ENCODE data around the gene HOXC6.
"Not testable (repeated sequence)": the region's sequence is repeated elsewhere in the genome, so short reads cannot be mapped to it uniquely, and the experiment has no call there.

Gene HOXC6

GRCh38 chr12:54038284-54038870 lies 10.1 kb downstream of the HOXC6 start:
- Histone ChIP-seq H3K9ac (ENCODE audit: low read depth in 1 of 2, low read length in 2 of 2) (no peak overlapping the region), H3K36me3 (ENCODE audit: control insufficient read depth in 2 of 2, insufficient read depth in 2 of 2, low read length in 2 of 2) (no peaks in the 10 kb centered on the region), H3K27me3 (ENCODE audit: control insufficient read depth in 2 of 2, insufficient read depth in 2 of 2, low read length in 2 of 2) (peaks cover 83 to 85% of the 10 kb centered on the region in 2 donors), H3K27ac (ENCODE audit: low read depth in 2 of 2, low read length in 2 of 2) (no peak overlapping the region), H3K4me1 (ENCODE audit: control insufficient read depth in 2 of 2, insufficient read depth in 2 of 2, low read length in 2 of 2) (no peaks in the 10 kb centered on the region), H3K4me3 (ENCODE audit: low read length in 2 of 2) (no peak overlapping the region), H3K9me3 (ENCODE audit: control insufficient read depth in 2 of 2, low read length in 2 of 2) (no peaks in the 10 kb centered on the region)

- H3K9ac ChIP-seq (ENCODE audit: low read depth in 1 of 2, low read length in 2 of 2) = no peak overlapping the region
These were observed 10.7 kb downstream of the HOXC6 start for GRCh38 chr12:54038871-54039414.

GRCh38 chr12:54039417-54040147 lies 11.3 kb downstream of the HOXC6 start:
- Histone ChIP-seq H3K9me3 (ENCODE audit: control insufficient read depth in 2 of 2, low read length in 2 of 2) (no peaks in the 10 kb centered on the region), H3K4me3 (ENCODE audit: low read length in 2 of 2) (no peak overlapping the region), H3K27me3 (ENCODE audit: control insufficient read depth in 2 of 2, insufficient read depth in 2 of 2, low read length in 2 of 2) (peaks cover 84 to 86% of the 10 kb centered on the region in 2 donors), H3K27ac (ENCODE audit: low read depth in 2 of 2, low read length in 2 of 2) (no peak overlapping the region), H3K9ac (ENCODE audit: low read depth in 1 of 2, low read length in 2 of 2) (no peak overlapping the region), H3K4me1 (ENCODE audit: control insufficient read depth in 2 of 2, insufficient read depth in 2 of 2, low read length in 2 of 2) (no peaks in the 10 kb centered on the region), H3K36me3 (ENCODE audit: control insufficient read depth in 2 of 2, insufficient read depth in 2 of 2, low read length in 2 of 2) (no peaks in the 10 kb centered on the region)

More at GRCh38 chr12:54038871-54039414, 10.7 kb downstream of the HOXC6 start:
- H3K4me3 ChIP-seq (ENCODE audit: low read length in 2 of 2) = no peak overlapping the region
- H3K27ac ChIP-seq (ENCODE audit: low read depth in 2 of 2, low read length in 2 of 2) = no peak overlapping the region
- H3K4me1 ChIP-seq (ENCODE audit: control insufficient read depth in 2 of 2, insufficient read depth in 2 of 2, low read length in 2 of 2) = no peaks in the 10 kb centered on the region
- peaks cover 84 to 86% of the 10 kb centered on the region in 2 donors for H3K27me3 ChIP-seq (ENCODE audit: control insufficient read depth in 2 of 2, insufficient read depth in 2 of 2, low read length in 2 of 2)
- H3K9me3 ChIP-seq (ENCODE audit: control insufficient read depth in 2 of 2, low read length in 2 of 2) = no peaks in the 10 kb centered on the region
- no peaks in the 10 kb centered on the region for H3K36me3 ChIP-seq (ENCODE audit: control insufficient read depth in 2 of 2, insufficient read depth in 2 of 2, low read length in 2 of 2)

GRCh38 chr12:54040148-54040494 lies 11.9 kb downstream of the HOXC6 start:
- Histone ChIP-seq H3K4me3 (ENCODE audit: low read length in 2 of 2) (no peak overlapping the region), H3K4me1 (ENCODE audit: control insufficient read depth in 2 of 2, insufficient read depth in 2 of 2, low read length in 2 of 2) (no peaks in the 10 kb centered on the region), H3K27ac (ENCODE audit: low read depth in 2 of 2, low read length in 2 of 2) (no peak overlapping the region), H3K27me3 (ENCODE audit: control insufficient read depth in 2 of 2, insufficient read depth in 2 of 2, low read length in 2 of 2) (peaks cover 84 to 87% of the 10 kb centered on the region in 2 donors), H3K36me3 (ENCODE audit: control insufficient read depth in 2 of 2, insufficient read depth in 2 of 2, low read length in 2 of 2) (no peaks in the 10 kb centered on the region), H3K9me3 (ENCODE audit: control insufficient read depth in 2 of 2, low read length in 2 of 2) (no peaks in the 10 kb centered on the region), H3K9ac (ENCODE audit: low read depth in 1 of 2, low read length in 2 of 2) (no peak overlapping the region)

GRCh38 chr12:54040648-54041047 lies 12.4 kb downstream of the HOXC6 start:
- no peaks in the 10 kb centered on the region for H3K36me3 ChIP-seq (ENCODE audit: control insufficient read depth in 2 of 2, insufficient read depth in 2 of 2, low read length in 2 of 2)
- H3K4me3 ChIP-seq (ENCODE audit: low read length in 2 of 2) = no peak overlapping the region
- no peaks in the 10 kb centered on the region for H3K9me3 ChIP-seq (ENCODE audit: control insufficient read depth in 2 of 2, low read length in 2 of 2)
- H3K27ac ChIP-seq (ENCODE audit: low read depth in 2 of 2, low read length in 2 of 2) = no peak overlapping the region
- no peaks in the 10 kb centered on the region for H3K4me1 ChIP-seq (ENCODE audit: control insufficient read depth in 2 of 2, insufficient read depth in 2 of 2, low read length in 2 of 2)
- peaks cover 83 to 87% of the 10 kb centered on the region in 2 donors for H3K27me3 ChIP-seq (ENCODE audit: control insufficient read depth in 2 of 2, insufficient read depth in 2 of 2, low read length in 2 of 2)
- H3K9ac ChIP-seq (ENCODE audit: low read depth in 1 of 2, low read length in 2 of 2) = no peak overlapping the region

GRCh38 chr12:54041097-54041690 lies 13.0 kb downstream of the HOXC6 start:
- Histone ChIP-seq H3K27me3 (ENCODE audit: control insufficient read depth in 2 of 2, insufficient read depth in 2 of 2, low read length in 2 of 2) (peaks cover 78 to 88% of the 10 kb centered on the region in 2 donors), H3K9me3 (ENCODE audit: control insufficient read depth in 2 of 2, low read length in 2 of 2) (no peaks in the 10 kb centered on the region), H3K9ac (ENCODE audit: low read depth in 1 of 2, low read length in 2 of 2) (no peak overlapping the region), H3K4me3 (ENCODE audit: low read length in 2 of 2) (no peak overlapping the region), H3K27ac (ENCODE audit: low read depth in 2 of 2, low read length in 2 of 2) (no peak overlapping the region), H3K4me1 (ENCODE audit: control insufficient read depth in 2 of 2, insufficient read depth in 2 of 2, low read length in 2 of 2) (no peaks in the 10 kb centered on the region), H3K36me3 (ENCODE audit: control insufficient read depth in 2 of 2, insufficient read depth in 2 of 2, low read length in 2 of 2) (no peaks in the 10 kb centered on the region)

DNA sequence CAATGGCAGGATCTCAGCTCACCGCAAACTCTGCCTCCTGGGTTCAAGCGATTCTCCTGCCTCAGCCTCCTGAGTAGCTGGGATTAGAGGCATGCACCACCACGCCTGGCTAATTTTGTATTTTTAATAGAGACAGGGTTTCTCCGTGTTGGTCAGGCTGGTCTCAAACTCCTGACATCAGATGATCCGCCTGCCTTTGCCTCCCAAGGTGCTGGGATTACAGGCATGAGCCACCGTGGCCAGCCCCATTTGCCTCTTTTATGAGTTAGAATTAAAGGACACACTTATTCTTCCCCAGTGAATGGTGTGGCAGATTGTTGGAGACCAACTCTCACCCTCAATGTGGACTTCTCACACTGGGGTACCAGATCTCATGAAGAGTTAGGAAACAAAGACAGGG lies 13.8 kb downstream of the HOXC6 start:
- not testable (repeated sequence) for H3K27ac ChIP-seq (ENCODE audit: low read depth in 2 of 2, low read length in 2 of 2); H3K4me1 ChIP-seq (ENCODE audit: control insufficient read depth in 2 of 2, insufficient read depth in 2 of 2, low read length in 2 of 2); H3K4me3 ChIP-seq (ENCODE audit: low read length in 2 of 2); H3K9ac ChIP-seq (ENCODE audit: low read depth in 1 of 2, low read length in 2 of 2); H3K9me3 ChIP-seq (ENCODE audit: control insufficient read depth in 2 of 2, low read length in 2 of 2); H3K36me3 ChIP-seq (ENCODE audit: control insufficient read depth in 2 of 2, insufficient read depth in 2 of 2, low read length in 2 of 2)
- H3K27me3 ChIP-seq (ENCODE audit: control insufficient read depth in 2 of 2, insufficient read depth in 2 of 2, low read length in 2 of 2) = peaks cover 77 to 86% of the 10 kb centered on the region in 2 donors

DNA sequence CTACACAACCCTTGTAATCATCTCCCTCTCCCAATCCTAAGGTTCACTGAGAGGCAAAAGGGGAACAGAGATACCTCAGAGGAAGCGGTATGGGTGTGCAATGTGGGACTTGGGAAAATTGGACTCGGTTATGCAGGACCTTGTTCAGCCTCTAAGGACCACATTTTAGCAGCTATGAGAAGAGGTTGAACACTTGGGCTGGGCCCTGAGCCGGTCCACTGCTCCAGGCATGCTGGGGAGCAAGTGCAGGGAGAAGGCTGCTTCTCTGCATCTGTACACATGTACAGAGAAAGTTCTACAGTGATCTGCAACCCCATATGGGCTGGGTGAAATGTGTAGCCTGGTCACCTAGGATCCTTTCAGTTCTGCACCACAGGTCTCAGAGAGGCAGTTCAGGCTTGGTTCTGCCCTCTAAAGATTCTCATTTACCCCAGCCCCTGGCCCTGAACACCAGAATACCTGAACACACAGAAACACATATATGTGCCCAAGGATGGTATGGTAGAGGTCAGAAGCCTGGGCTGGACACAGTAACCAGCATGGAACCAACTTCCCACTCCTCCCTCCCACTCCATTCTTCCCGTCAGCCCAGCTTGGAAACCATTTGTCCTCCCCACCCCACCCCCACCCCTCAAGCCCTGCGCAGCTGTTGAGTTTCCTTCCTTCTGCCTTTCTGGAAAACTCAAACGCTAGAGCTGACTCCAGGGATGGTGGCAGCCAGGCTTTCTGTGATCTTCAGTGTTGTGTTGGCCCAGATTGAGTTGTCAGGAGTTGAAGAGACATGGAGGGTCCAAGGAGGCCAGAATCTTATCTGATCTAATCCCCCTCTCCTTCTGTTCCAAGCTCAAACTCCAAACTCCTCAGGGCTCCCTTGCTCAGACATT lies 15.0 kb downstream of the HOXC6 start:
- H3K9me3 ChIP-seq (ENCODE audit: control insufficient read depth in 2 of 2, low read length in 2 of 2) = no peaks in the 10 kb centered on the region
- H3K4me1 ChIP-seq (ENCODE audit: control insufficient read depth in 2 of 2, insufficient read depth in 2 of 2, low read length in 2 of 2) = no peaks in the 10 kb centered on the region
- no peak overlapping the region for H3K27ac ChIP-seq (ENCODE audit: low read depth in 2 of 2, low read length in 2 of 2)
- H3K4me3 ChIP-seq (ENCODE audit: low read length in 2 of 2) = no peak overlapping the region
- no peak overlapping the region for H3K9ac ChIP-seq (ENCODE audit: low read depth in 1 of 2, low read length in 2 of 2)
- H3K36me3 ChIP-seq (ENCODE audit: control insufficient read depth in 2 of 2, insufficient read depth in 2 of 2, low read length in 2 of 2) = no peaks in the 10 kb centered on the region
- H3K27me3 ChIP-seq (ENCODE audit: control insufficient read depth in 2 of 2, insufficient read depth in 2 of 2, low read length in 2 of 2) = peaks cover 77 to 86% of the 10 kb centered on the region in 2 donors

DNA sequence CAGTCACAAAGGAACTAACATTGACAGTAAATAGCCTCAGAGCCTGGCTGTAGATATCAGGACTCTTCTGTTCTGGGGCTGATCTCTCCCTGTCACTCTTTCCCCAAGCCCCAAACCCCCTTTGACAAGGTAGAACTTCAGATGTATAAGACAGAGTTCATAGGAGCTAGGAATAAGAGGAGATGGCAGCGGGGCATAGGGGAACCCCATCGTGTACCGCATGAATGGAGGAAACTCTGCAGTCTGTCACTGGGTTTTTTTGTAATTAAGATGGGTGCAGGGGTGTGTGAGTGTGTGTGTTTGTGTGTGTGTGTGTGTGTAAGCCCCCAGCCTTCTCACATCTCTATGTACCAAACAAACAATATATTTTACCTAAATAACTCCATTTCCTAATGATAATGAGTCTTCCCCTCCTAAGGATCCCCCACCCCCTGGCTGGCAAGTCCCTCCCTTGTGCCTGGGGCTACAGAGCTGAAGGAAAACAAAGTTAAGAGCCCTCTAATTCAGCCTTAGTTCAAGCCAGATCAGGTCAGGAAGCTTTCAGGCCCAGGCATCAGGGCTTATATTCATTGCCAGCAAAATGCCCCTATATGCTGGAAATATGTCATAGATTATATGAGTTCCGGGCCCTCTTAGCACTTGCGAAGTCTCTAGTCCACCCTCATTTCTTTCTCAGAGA lies 16.3 kb downstream of the HOXC6 start:
- Histone ChIP-seq H3K4me3 (ENCODE audit: low read length in 2 of 2) (no peak overlapping the region), H3K4me1 (ENCODE audit: control insufficient read depth in 2 of 2, insufficient read depth in 2 of 2, low read length in 2 of 2) (no peaks in the 10 kb centered on the region), H3K9me3 (ENCODE audit: control insufficient read depth in 2 of 2, low read length in 2 of 2) (no peaks in the 10 kb centered on the region), H3K36me3 (ENCODE audit: control insufficient read depth in 2 of 2, insufficient read depth in 2 of 2, low read length in 2 of 2) (no peaks in the 10 kb centered on the region), H3K9ac (ENCODE audit: low read depth in 1 of 2, low read length in 2 of 2) (no peak overlapping the region), H3K27me3 (ENCODE audit: control insufficient read depth in 2 of 2, insufficient read depth in 2 of 2, low read length in 2 of 2) (peaks cover 73 to 85% of the 10 kb centered on the region in 2 donors), H3K27ac (ENCODE audit: low read depth in 2 of 2, low read length in 2 of 2) (no peak overlapping the region)

Measured in mucosa of rectum (tissue), 2 donors.